Epithelial cell of proximal tubule (primary cell): Measurements from ENCODE around the gene PRELID1. TPM values are rescaled to one million over a fixed set of nuclear protein-coding genes. Genes with fewer than 3 reads are reported as not detected.
A peak's percentile ranks its signal among the peaks of the same experiment; 100 is the strongest.
"Not testable (repeated sequence)": the region's sequence is repeated elsewhere in the genome, so short reads cannot be mapped to it uniquely, and the experiment has no call there.

ENCODE experiments used
- DNase-seq: peaks from one replicate; pipeline ENCODE4 v3.0.0-alpha.2; 2011; ENCODE audit warnings: low read depth
- H3K4me3 ChIP-seq: 2 replicates; pipeline ENCODE4 v1.5.1; 2011; ENCODE audit warnings: low read depth, mild to moderate bottlenecking, low read length
- CTCF ChIP-seq: conservative IDR thresholded peaks from 2 replicates; pipeline ENCODE4 v1.5.1; 2012; ENCODE audit warnings: low read depth, mild to moderate bottlenecking, low read length
- total RNA-seq: library from RNA; depleted of rRNA; stranded (reverse); fragments of >200 nt; gene quantifications from 2 replicates; pipeline ENCODE4 v1.2.3, GENCODE V29; 2015

The PRELID1 gene
- 150 and 273 TPM in 2 replicates for total RNA-seq

GRCh38 chr5:177303121-177303924, at the start of gene PRELID1, which contains the start of gene RAB24:
Gene PRELID1 (plus strand): TSS chr5:177303799. CDS start chr5:177303986, 187 bp downstream.
Gene RAB24 (minus strand): TSS chr5:177303719. CDS start chr5:177303288, 431 bp downstream.
- no peak for DNase-seq
- peak; percentile 35 for TF ChIP-seq CTCF
- peak within 1 kb of the TSS; percentile 99 for H3K4me3 ChIP-seq

GRCh38 chr5:177256296-177256695, 47.3 kb upstream of the PRELID1 start:
- DNase-seq, result no peak
- H3K4me3 ChIP-seq, result no peak overlapping the region
- TF ChIP-seq CTCF, result no peak

GRCh38 chr5:177258711-177259110, 44.9 kb upstream of the PRELID1 start:
- DNase-seq, result peak; percentile 20
- H3K4me3 ChIP-seq, result not testable (repeated sequence)

- TF ChIP-seq CTCF, result no peak
- H3K4me3 ChIP-seq, result no peak overlapping the region
- no peak for DNase-seq
Observed at GRCh38 chr5:177260961-177261360, 42.6 kb upstream of the PRELID1 start.

- no peak for DNase-seq
- H3K4me3 ChIP-seq, result no peak overlapping the region
- TF ChIP-seq CTCF, result no peak
Observed at GRCh38 chr5:177261510-177261909, 42.1 kb upstream of the PRELID1 start.

- no peak for DNase-seq
- TF ChIP-seq CTCF, result no peak
- no peak overlapping the region for H3K4me3 ChIP-seq
Observed at GRCh38 chr5:177264178-177264577, 39.4 kb upstream of the PRELID1 start.

- TF ChIP-seq CTCF, result no peak
- no peak for DNase-seq
- H3K4me3 ChIP-seq, result no peak overlapping the region
Observed at GRCh38 chr5:177265395-177265794, 38.2 kb upstream of the PRELID1 start.
